Heart left ventricle (tissue), 16 donors: ENCODE data around the gene TRPM2. TPM values are rescaled to one million over a fixed set of nuclear protein-coding genes. Genes with fewer than 3 reads are reported as not detected.

Experiments used
- ATAC-seq, 4 donors: fragments of 200-7000 bp; cut with Tn5 transposase; one replicate each; pipeline ENCODE4 v1.9.1; 2020 to 2022; ENCODE audit warnings: moderate library complexity in 4 of 4, mild to moderate bottlenecking in 3 of 4, moderate number of reproducible peaks in 1 of 4
- DNase-seq, 5 donors: peaks; one replicate each; pipeline ENCODE4 v3.0.0-alpha.2; 2020
- H3K27ac ChIP-seq, 12 donors: fragments of 200-600 bp; sonication (generic) in 4 of 12; one replicate each; pipeline versions ENCODE4 v1.5.0 to v1.8.0; 2016 to 2022; ENCODE audit warnings: mild to moderate bottlenecking in 2 of 12
- H3K27me3 ChIP-seq, 9 donors: fragments of 200-600 bp; sonication (generic) in 2 of 9; one replicate each; pipeline versions ENCODE4 v1.5.1 to v1.8.0; 2016 to 2022; ENCODE audit warnings: mild to moderate bottlenecking in 3 of 9
- H3K36me3 ChIP-seq, 9 donors: fragments of 200-600 bp; sonication (generic) in 2 of 9; one replicate each; pipeline versions ENCODE4 v1.5.0 to v1.8.0; 2018 to 2022; ENCODE audit warnings: mild to moderate bottlenecking in 2 of 9
- H3K4me1 ChIP-seq, 12 donors: fragments of 200-600 bp; sonication (generic) in 4 of 12; one replicate each; pipeline versions ENCODE4 v1.5.0 to v1.8.0; 2016 to 2022; ENCODE audit warnings: mild to moderate bottlenecking in 3 of 12
- H3K4me3 ChIP-seq, 12 donors: fragments of 200-600 bp; sonication (generic) in 4 of 12; one replicate each; pipeline versions ENCODE4 v1.5.0 to v1.8.0; 2017 to 2022; ENCODE audit warnings: mild to moderate bottlenecking in 9 of 12, moderate library complexity in 4 of 12
- H3K9me3 ChIP-seq, 12 donors: fragments of 200-600 bp; sonication (generic) in 4 of 12; one replicate each; pipeline versions ENCODE4 v1.5.0 to v1.8.0; 2016 to 2022; ENCODE audit warnings: mild to moderate bottlenecking in 1 of 12
- CTCF ChIP-seq, 12 donors: fragments of 200-600 bp; sonication (generic) in 4 of 12; IDR thresholded peaks; one replicate each; pipeline versions ENCODE4 v1.5.0 to v1.8.0; 2018 to 2022; ENCODE audit warnings: antibody characterized with exemption in 12 of 12, mild to moderate bottlenecking in 5 of 12
- POLR2A ChIP-seq, 2 donors: fragments of 450-650 bp; IDR thresholded peaks; one replicate each; pipeline ENCODE4 v1.6.1; 2017; ENCODE audit warnings: antibody characterized with exemption in 2 of 2, mild to moderate bottlenecking in 2 of 2, moderate library complexity in 2 of 2
- WGBS, 4 donors: extraction: QIAGEN DNeasy Blood & Tissue Kit in 2 of 4; methylation state at CpG; one replicate each; pipeline versions ENCODE4 v1.1.5 to v1.1.7; 2013 to 2018; 5-methylcytosine and 5-hydroxymethylcytosine counted together
- intact Hi-C, 10 donors: fragments of 100-400 bp; cut with DNase I; formaldehyde crosslinking; loops; one replicate each; pipeline versions ENCODE4 v1.11.1 to v1.14.2; 2022
- polyA plus RNA-seq, 2 donors: library from polyadenylated mRNA; stranded (reverse); fragments of 200-250 nt; gene quantifications; one replicate each; pipeline ENCODE4 v1.2.3, GENCODE V29; 2013
- total RNA-seq, 9 donors: library from RNA; depleted of rRNA in 2 of 9; stranded (reverse); fragments of >200 nt in 2 of 9; fragmentation: NEBNext Ultra II Directional in 3 of 9; extraction: Animal tissue kit (Norgen Biotek cat#: 25700) in 3 of 9; gene quantifications; one replicate each; pipeline versions ENCODE4 v1.1.0 to v1.2.4, GENCODE V29; 2016 to 2023
- donor health status: ischemic (EF 13 %, LVEDD 7.1; RV severe dilation, severe dysfunction).
- donor health status: healthy with polysubstance abuse.
- donor health status: DM: no; HTN: yes; CAD: no.
- donor health status: DM: no; HTN: no; CAD: no.
- donor health status: ischemic (EF 25% LVEDD 6.9; RV normal size, moderate dysfunction).
- donor health status: ischemic (EF 25% LVEDD 5.7; RV mildly dilated, moderate dysfunction).
- donor health status: healthy.
- donor health status: DM: yes; HTN: yes; CAD: no.
- donor health status: ischemic (EF 35%, LVEDD 5.7; RV mildly dilated, moderate dysfunction).
- donor health status: nonischemic (EF 11% LVEDD 7.7; RV severe dilation, severe dysfunction).
- donor health status: DM: yes; HTN: yes; CAD: no.
- donor health status: PGD.
- donor health status: ischemic (EF 29% LVEDD 5.4; RV normal size, mild dysfunction).
- donor health status: nonischemic (EF 23%, LVEDD 6.1; RV moderate dilation, normal function).

TRPM2 gene
- total and polyA plus RNA-seq, 11 donors: 0.66 to 20.5 (median 1.2) TPM

GRCh38 chr21:44436958-44437357 lies 83.5 kb downstream of the TRPM2 start:
- ATAC-seq (no peak), DNase-seq (peak in 2 of 5 donors; percentile 7 to 40)
- Histone ChIP-seq H3K36me3 (peaks cover 0 to 32% (median 0%) of the 10 kb centered on the region in 9 donors), H3K9me3 (no peaks in the 10 kb centered on the region), H3K4me3 (no peak overlapping the region), H3K27me3 (no peaks in the 10 kb centered on the region), H3K4me1 (peaks cover 0 to 17% (median 2%) of the 10 kb centered on the region in 12 donors), H3K27ac (peak overlapping the region in 1 of 12 donors; percentile 87)
- 82 to 91% (median 85%) methylated on average over 16 to 18 of the region's 18 CpGs for WGBS, 4 donors
- TF ChIP-seq CTCF (IDR thresholded peaks at IDR 0.05) (no peak), POLR2A (IDR thresholded peaks at IDR 0.05) (no peak)
- intact Hi-C loops: loop anchor here in 1 of 10 donors (5.0 kb wide), 1 partner anchor 50 kb away; no protein-coding TSS in a partner anchor

GRCh38 chr21:44437371-44437695 lies 83.9 kb downstream of the TRPM2 start:
- TF ChIP-seq POLR2A (IDR thresholded peaks at IDR 0.05) (no peak), CTCF (IDR thresholded peaks at IDR 0.05) (no peak)
- ATAC-seq: no peak
- peak overlapping the region in 4 of 12 donors; percentile 74 to 89 (median 87) for H3K27ac ChIP-seq
- no peak overlapping the region for H3K4me3 ChIP-seq
- H3K36me3 ChIP-seq: peaks cover 0 to 32% (median 0%) of the 10 kb centered on the region in 9 donors
- intact Hi-C loops: loop anchor here in 1 of 10 donors (5.0 kb wide), 1 partner anchor 50 kb away; no protein-coding TSS in a partner anchor
- 85 to 93% (median 86%) methylated on average over 3 to 5 of the region's 5 CpGs for WGBS, 4 donors
- H3K27me3 ChIP-seq: no peaks in the 10 kb centered on the region
- H3K9me3 ChIP-seq: no peaks in the 10 kb centered on the region
- DNase-seq: peak in 2 of 5 donors; percentile 23 to 34
- peaks cover 0 to 17% (median 2%) of the 10 kb centered on the region in 12 donors for H3K4me1 ChIP-seq

- ATAC-seq: peak in 2 of 4 donors; percentile 1 to 15
- peaks cover 0 to 17% (median 2%) of the 10 kb centered on the region in 12 donors for H3K4me1 ChIP-seq
- peak overlapping the region; percentile 0 to 92 (median 82) for H3K27ac ChIP-seq
- peak in 3 of 5 donors; percentile 22 to 61 (median 30) for DNase-seq
- intact Hi-C loops: loop anchor here in 2 of 10 donors (2.0 to 5.0 kb wide), 2 partner anchors 17 to 51 kb away; partner anchors contain the start of gene LRRC3 (in 1 of the 2)
- 75 to 83% (median 78%) methylated on average over 6 to 19 of the region's 19 CpGs for WGBS, 4 donors
- H3K27me3 ChIP-seq: no peaks in the 10 kb centered on the region
- H3K36me3 ChIP-seq: peaks cover 0 to 32% (median 0%) of the 10 kb centered on the region in 9 donors
- H3K4me3 ChIP-seq: no peak overlapping the region
- H3K9me3 ChIP-seq: no peaks in the 10 kb centered on the region
- TF ChIP-seq POLR2A (IDR thresholded peaks at IDR 0.05) (no peak), CTCF (IDR thresholded peaks at IDR 0.05) (no peak)
These were observed 84.4 kb downstream of the TRPM2 start for GRCh38 chr21:44437696-44438431.

GRCh38 chr21:44438531-44439210 lies 85.2 kb downstream of the TRPM2 start:
- H3K4me1 ChIP-seq: peaks cover 0 to 17% (median 2%) of the 10 kb centered on the region in 12 donors
- H3K36me3 ChIP-seq: peaks cover 0 to 32% (median 0%) of the 10 kb centered on the region in 9 donors
- DNase-seq (peak; percentile 77 to 89 (median 84)), ATAC-seq (peak; percentile 91 to 95 (median 92))
- no peaks in the 10 kb centered on the region for H3K9me3 ChIP-seq
- peak overlapping the region; percentile 0 to 92 (median 82) for H3K27ac ChIP-seq
- WGBS, 4 donors: 42 to 60% (median 54%) methylated on average over 20 to 34 of the region's 34 CpGs
- no peak for TF ChIP-seq CTCF (IDR thresholded peaks at IDR 0.05)
- no peak for TF ChIP-seq POLR2A (IDR thresholded peaks at IDR 0.05)
- no peaks in the 10 kb centered on the region for H3K27me3 ChIP-seq
- peak overlapping the region in 6 of 12 donors; percentile 14 to 40 (median 30) for H3K4me3 ChIP-seq
- intact Hi-C loops: loop anchor here in 2 of 10 donors (2.0 to 5.0 kb wide), 2 partner anchors 16 to 51 kb away; partner anchors contain the start of gene LRRC3 (in 1 of the 2)
